Thyroid gland (tissue), 4 donors: ENCODE results near the gene YPEL5. TPM values are rescaled to one million over a fixed set of nuclear protein-coding genes. Genes with fewer than 3 reads are reported as not detected.
"Not testable (repeated sequence)": the region's sequence is repeated elsewhere in the genome, so short reads cannot be mapped to it uniquely, and the experiment has no call there.

ENCODE experiments used
- DNase-seq, 2 donors: peaks; one replicate each; pipeline ENCODE4 v3.0.0-alpha.2; 2019
- H3K27ac ChIP-seq, 3 donors: fragments of 200-600 bp; sonication (generic); 1 replicate in 2 of 3; 2 replicates in 1 of 3; pipeline ENCODE4 v1.5.1; 2016 to 2019; ENCODE audit warnings: mild to moderate bottlenecking in 1 of 3, moderate library complexity in 1 of 3
- H3K27me3 ChIP-seq: fragments of 200-600 bp; sonication (generic); one replicate; pipeline ENCODE4 v1.5.1; 2019
- H3K36me3 ChIP-seq, 2 donors: fragments of 200-600 bp; sonication (generic); one replicate each; pipeline ENCODE4 v1.5.1; 2016 to 2019
- H3K4me1 ChIP-seq, 2 donors: fragments of 200-600 bp; sonication (generic); one replicate each; pipeline ENCODE4 v1.5.1; 2017 to 2019
- H3K4me3 ChIP-seq, 3 donors: fragments of 200-600 bp; sonication (generic); replicated peaks in 1 of 3; 1 replicate in 2 of 3; 2 replicates in 1 of 3; pipeline ENCODE4 v1.5.1; 2016; ENCODE audit warnings: mild to moderate bottlenecking in 1 of 3
- H3K9me3 ChIP-seq: fragments of 200-600 bp; sonication (generic); one replicate; pipeline ENCODE4 v1.5.1; 2017
- CTCF ChIP-seq, 6 experiments: fragments of 200-600 bp in 3 of 6; fragments of 450-650 bp in 3 of 6; sonication (generic) in 3 of 6; IDR thresholded peaks; one replicate each; pipeline ENCODE4 v1.5.1; 2016 to 2019; ENCODE audit warnings: antibody characterized with exemption in 6 of 6, mild to moderate bottlenecking in 2 of 6, inconsistent platforms in 1 of 6, moderate library complexity in 1 of 6
- POLR2A ChIP-seq, 2 donors: fragments of 450-650 bp; IDR thresholded peaks; one replicate each; pipeline ENCODE4 v1.6.1; 2017; ENCODE audit warnings: antibody characterized with exemption in 2 of 2, mild to moderate bottlenecking in 2 of 2, moderate library complexity in 1 of 2
- WGBS, 2 donors: methylation state at CpG; one replicate each; pipeline ENCODE4 v1.1.5; 2017; 5-methylcytosine and 5-hydroxymethylcytosine counted together
- intact Hi-C: fragments of 100-400 bp; cut with DNase I; formaldehyde crosslinking; loops from one replicate; pipeline ENCODE4 v1.15.1; 2023
- total RNA-seq, 4 donors: library from RNA; depleted of rRNA; stranded (reverse); fragments of >200 nt; gene quantifications; one replicate each; pipeline ENCODE4 v1.2.3, GENCODE V29; 2016

The YPEL5 gene
- total RNA-seq: 100 to 1,000 TPM in 3 of 4 donors, 10 to 100 TPM in 1; 74.7 to 129 (median 103) TPM

- DNase-seq: peak; percentile 99 to 100
- TF ChIP-seq POLR2A (IDR thresholded peaks at IDR 0.05) (peak; percentile 82 to 93), CTCF (IDR thresholded peaks at IDR 0.05) (no peak)
- Histone ChIP-seq H3K4me3 (peak within 1 kb of the TSS; percentile 89 to 98 (median 95)), H3K4me1 (peaks cover 34 to 38% of the 10 kb centered on the region in 2 donors), H3K36me3 (no peaks in the 10 kb centered on the region), H3K27me3 (no peaks in the 10 kb centered on the region), H3K9me3 (no peaks in the 10 kb centered on the region), H3K27ac (peak within 1 kb of the TSS; percentile 94 to 99 (median 97))
- 0% methylated on average over 26 to 42 of the region's 63 CpGs for WGBS, 2 donors
- intact Hi-C loops: no loop called here
These were observed at the start of gene YPEL5 for GRCh38 chr2:30146337-30147195. TSS of gene YPEL5 (plus strand) at chr2:30147007. CDS start at chr2:30156652, 9,645 bp downstream.

GRCh38 chr2:30098266-30099005, 48.4 kb upstream of the YPEL5 start:
- H3K36me3 ChIP-seq: no peaks in the 10 kb centered on the region
- no peak for DNase-seq
- TF ChIP-seq POLR2A (IDR thresholded peaks at IDR 0.05): no peak
- no peak for TF ChIP-seq CTCF (IDR thresholded peaks at IDR 0.05)
- no peaks in the 10 kb centered on the region for H3K9me3 ChIP-seq
- intact Hi-C loops: no loop called here
- H3K4me1 ChIP-seq: no peaks in the 10 kb centered on the region
- H3K4me3 ChIP-seq: no peak overlapping the region
- WGBS, 2 donors: 71% methylated on average over 10 of the region's 10 CpGs
- no peak overlapping the region for H3K27ac ChIP-seq
- H3K27me3 ChIP-seq: no peaks in the 10 kb centered on the region

GRCh38 chr2:30099366-30099765, 47.4 kb upstream of the YPEL5 start:
- H3K4me1 ChIP-seq, DNase-seq, H3K36me3 ChIP-seq, intact Hi-C loops, H3K27me3 ChIP-seq, H3K9me3 ChIP-seq, H3K4me3 ChIP-seq, H3K27ac ChIP-seq: not testable (repeated sequence)
- 83 to 87% methylated on average over 1 of the region's 1 CpG for WGBS, 2 donors

GRCh38 chr2:30100691-30101090, 46.1 kb upstream of the YPEL5 start:
- H3K4me3 ChIP-seq, H3K36me3 ChIP-seq, H3K4me1 ChIP-seq, H3K27ac ChIP-seq, intact Hi-C loops, H3K27me3 ChIP-seq, DNase-seq, H3K9me3 ChIP-seq: not testable (repeated sequence)
- WGBS, 2 donors: 80 to 81% methylated on average over 3 of the region's 3 CpGs

- H3K9me3 ChIP-seq: no peaks in the 10 kb centered on the region
- H3K27me3 ChIP-seq: no peaks in the 10 kb centered on the region
- no peaks in the 10 kb centered on the region for H3K4me1 ChIP-seq
- WGBS, 2 donors: 57 to 67% methylated on average over 2 of the region's 2 CpGs
- intact Hi-C loops: no loop called here
- TF ChIP-seq POLR2A (IDR thresholded peaks at IDR 0.05) (no peak), CTCF (IDR thresholded peaks at IDR 0.05) (no peak)
- H3K36me3 ChIP-seq: no peaks in the 10 kb centered on the region
- no peak overlapping the region for H3K4me3 ChIP-seq
- H3K27ac ChIP-seq: no peak overlapping the region
- DNase-seq: no peak
These were observed 42.5 kb upstream of the YPEL5 start for GRCh38 chr2:30104307-30104706.

GRCh38 chr2:30105556-30105955, 41.3 kb upstream of the YPEL5 start:
- intact Hi-C loops: no loop called here
- TF ChIP-seq POLR2A (IDR thresholded peaks at IDR 0.05) (no peak), CTCF (IDR thresholded peaks at IDR 0.05) (no peak)
- Histone ChIP-seq H3K9me3 (no peaks in the 10 kb centered on the region), H3K4me3 (no peak overlapping the region), H3K36me3 (no peaks in the 10 kb centered on the region), H3K27ac (no peak overlapping the region), H3K27me3 (no peaks in the 10 kb centered on the region), H3K4me1 (no peaks in the 10 kb centered on the region)
- no peak for DNase-seq
- 67 to 71% methylated on average over 2 of the region's 2 CpGs for WGBS, 2 donors
